HepG2 (cell line): ENCODE data around the gene WDR54. TPM values are rescaled to one million over a fixed set of nuclear protein-coding genes. Genes with fewer than 3 reads are reported as not detected.

ENCODE experiments used
- ATF3 ChIP-seq: sonication (generic); formaldehyde crosslinking; IDR thresholded peaks from 2 replicates; pipeline ENCODE4 v1.4.0; 2020; ENCODE audit warnings: missing genetic modification reagents
- BCL3 ChIP-seq: sonication (generic); formaldehyde crosslinking; IDR thresholded peaks from 2 replicates; pipeline ENCODE4 v1.5.1; 2020; ENCODE audit warnings: mild to moderate bottlenecking, missing genetic modification reagents, moderate library complexity
- BCLAF1 ChIP-seq: fragments of 450-650 bp; IDR thresholded peaks from 2 replicates; pipeline ENCODE4 v1.6.1; 2017; ENCODE audit warnings: mild to moderate bottlenecking
- CSRNP2 ChIP-seq: sonication (generic); formaldehyde crosslinking; conservative IDR thresholded peaks from 2 replicates; pipeline ENCODE4 v1.8.0; 2022; ENCODE audit warnings: low read depth, missing genetic modification reagents
- ELF4 ChIP-seq: sonication (generic); formaldehyde crosslinking; IDR thresholded peaks from 2 replicates; pipeline ENCODE4 v1.5.0; 2020; ENCODE audit warnings: missing genetic modification reagents, mild to moderate bottlenecking, moderate library complexity, borderline replicate concordance
- HCFC1 ChIP-seq: fragments of 150-350 bp; IDR thresholded peaks from 2 replicates; pipeline ENCODE4 v1.6.1; 2014; ENCODE audit warnings: low read depth, low read length
- KDM1A ChIP-seq: IDR thresholded peaks from 2 replicates; pipeline ENCODE4 v1.6.1; 2016; ENCODE audit warnings: missing compliant biosample characterization
- MBD4 ChIP-seq: IDR thresholded peaks from 2 replicates; pipeline ENCODE4 v1.6.1; 2012; ENCODE audit warnings: low read length, inconsistent platforms, borderline replicate concordance
- MXI1 ChIP-seq: IDR thresholded peaks from 3 replicates; pipeline ENCODE4 v1.6.1; 2012; ENCODE audit warnings: low read depth, low read length, inconsistent platforms, borderline replicate concordance
- RBAK ChIP-seq: sonication (generic); formaldehyde crosslinking; IDR thresholded peaks from 2 replicates; pipeline ENCODE4 v1.5.1; 2020; ENCODE audit warnings: mild to moderate bottlenecking, missing genetic modification reagents
- TCF7L2 ChIP-seq: IDR thresholded peaks from 2 replicates; pipeline ENCODE4 v1.6.1; 2011; ENCODE audit warnings: mild to moderate bottlenecking, low read depth, low read length, moderate library complexity
- ZBTB8A ChIP-seq: sonication (generic); formaldehyde crosslinking; IDR thresholded peaks from 2 replicates; pipeline ENCODE4 v1.4.0; 2020; ENCODE audit warnings: mild to moderate bottlenecking, low read depth, missing genetic modification reagents, borderline replicate concordance
- ZFP36 ChIP-seq: fragments of 150-350 bp; IDR thresholded peaks from 2 replicates; pipeline ENCODE4 v1.6.1; 2018; ENCODE audit warnings: borderline replicate concordance, low read length, low read depth; ENCODE audit not compliant: partially characterized antibody
- ZNF235 ChIP-seq: sonication (generic); formaldehyde crosslinking; IDR thresholded peaks from 2 replicates; pipeline ENCODE4 v1.8.1; 2023; ENCODE audit warnings: mild to moderate bottlenecking, missing genetic modification reagents, borderline replicate concordance
- ZNF609 ChIP-seq: sonication (generic); formaldehyde crosslinking; IDR thresholded peaks from 2 replicates; pipeline ENCODE4 v1.4.0; 2020; ENCODE audit warnings: mild to moderate bottlenecking, missing genetic modification reagents, borderline replicate concordance
- ZNF709 ChIP-seq: sonication (generic); formaldehyde crosslinking; IDR thresholded peaks from 2 replicates; pipeline ENCODE4 v1.5.0; 2020; ENCODE audit warnings: mild to moderate bottlenecking, missing genetic modification reagents
- ZNF839 ChIP-seq: sonication (generic); formaldehyde crosslinking; IDR thresholded peaks from 2 replicates; pipeline ENCODE4 v1.4.0; 2020; ENCODE audit warnings: missing genetic modification reagents, mild to moderate bottlenecking, borderline replicate concordance
- ZSCAN9 ChIP-seq: IDR thresholded peaks from 2 replicates; pipeline ENCODE4 v1.6.1; 2016; ENCODE audit warnings: borderline replicate concordance
- polyA plus RNA-seq, 8 experiments: library from polyadenylated mRNA; depleted of rRNA in 3 of 8; stranded (reverse) in 7 of 8; unstranded in 1 of 8; fragments of >200 nt; fragmentation: Illumina TruSeq in 4 of 8; extraction: Trizol in 4 of 8; gene quantifications; 2 replicates each; pipeline versions ENCODE4 v1.2.1 to v1.2.3, GENCODE V29; 2011 to 2016; ENCODE audit warnings: low read depth in 4 of 8, missing spikeins in 1 of 8, mixed read lengths in 1 of 8; ENCODE audit not compliant: insufficient read depth in 1 of 8
- total RNA-seq, 5 experiments: library from RNA; depleted of rRNA; stranded (reverse); fragments of >200 nt; fragmentation: Illumina TruSeq; extraction: Trizol; gene quantifications; 2 replicates each; pipeline ENCODE4 v1.2.3, GENCODE V29; 2016; ENCODE audit warnings: low read depth in 1 of 5

The WDR54 gene
- total and polyA plus RNA-seq, 2 of the 13 experiments (the other 11 are each of a cell fraction or from before 2014, with no cell fraction given): 2.0 to 17.3 TPM

- 0 out of 2 replicates have a peak, but pooled peaks have one; percentile 87 for TF ChIP-seq ZNF235 (CRISPR knock-in tag)
- TF ChIP-seq BCLAF1: no peak
- TF ChIP-seq HCFC1: no peak
- no peak for TF ChIP-seq RBAK (CRISPR knock-in tag)
- TF ChIP-seq ELF4: peak; percentile 55; the same call in 1 of the 2 replicates
- no peak for TF ChIP-seq ATF3 (CRISPR knock-in tag)
- no peak for TF ChIP-seq MBD4
- TF ChIP-seq MXI1: peak; percentile 57; the same call in 1 of the 3 replicates
- TF ChIP-seq CSRNP2 (CRISPR knock-in tag): no peak
- peak; percentile 93; the same call in 1 of the 2 replicates for TF ChIP-seq ZNF709 (CRISPR knock-in tag)
- TF ChIP-seq ZSCAN9: peak; percentile 82
- TF ChIP-seq ZBTB8A (CRISPR knock-in tag): no peak
- TF ChIP-seq ZNF839 (CRISPR knock-in tag): 0 out of 2 replicates have a peak, but pooled peaks have one; percentile 60
- no peak for TF ChIP-seq KDM1A
- TF ChIP-seq ZNF609 (CRISPR knock-in tag): peak; percentile 61; the same call in 1 of the 2 replicates
- peak; percentile 93; the same call in 1 of the 2 replicates for TF ChIP-seq BCL3 (CRISPR knock-in tag)
- no peak for TF ChIP-seq ZFP36
- no peak for TF ChIP-seq TCF7L2
Measured at GRCh38 chr2:74441690-74442482, 20.4 kb downstream of the WDR54 start, which contains the start of gene RTKN (continued).
